ENCODE results near the gene OLA1. TPM values are rescaled to one million over a fixed set of nuclear protein-coding genes. Genes with fewer than 3 reads are reported as not detected.

Gene OLA1
- total and polyA plus RNA-seq, 2 of the 13 experiments (the other 11 are each of a cell fraction or from before 2014, with no cell fraction given) = 153 to 241 TPM

DNA sequence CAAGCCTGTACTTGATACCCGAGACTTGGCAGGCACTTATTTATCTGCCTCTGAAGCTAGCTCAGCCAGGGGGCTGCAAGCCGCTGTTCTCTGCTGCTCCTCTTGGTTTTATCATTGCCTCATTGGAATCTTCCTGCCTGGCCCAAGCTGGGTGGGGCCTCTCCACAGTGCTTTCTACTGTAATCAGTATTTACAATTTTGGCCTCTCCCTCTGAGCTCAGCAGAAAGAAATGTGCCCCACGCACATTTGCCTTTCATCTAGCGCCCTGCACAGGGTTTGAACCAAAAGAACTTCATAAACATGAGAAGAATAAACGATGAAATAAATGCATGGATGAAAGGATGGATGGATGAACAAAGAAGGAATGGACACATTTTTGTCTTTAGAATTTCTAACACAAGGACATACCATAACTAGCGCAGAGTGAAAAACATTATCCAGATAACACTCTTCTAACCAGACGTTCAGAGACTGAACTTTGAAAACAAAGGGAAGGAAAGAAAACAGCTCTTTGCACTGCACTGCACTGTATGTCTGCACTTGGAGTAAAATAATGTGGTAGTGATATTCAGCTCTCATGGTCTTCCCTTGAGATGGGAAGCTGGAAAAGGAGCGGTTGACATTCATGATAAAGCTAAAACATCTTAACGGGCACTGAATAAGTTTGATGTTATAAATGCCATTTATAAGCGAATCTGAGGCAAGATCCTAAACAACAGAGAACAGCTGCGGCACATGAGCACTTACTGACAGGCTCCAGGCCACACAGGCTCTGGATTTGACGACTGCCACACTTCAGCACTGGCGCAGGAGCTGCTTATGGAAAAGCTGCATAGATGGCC lies 196.4 kb downstream of the OLA1 start (continued):
- TF ChIP-seq, protein P1, sequence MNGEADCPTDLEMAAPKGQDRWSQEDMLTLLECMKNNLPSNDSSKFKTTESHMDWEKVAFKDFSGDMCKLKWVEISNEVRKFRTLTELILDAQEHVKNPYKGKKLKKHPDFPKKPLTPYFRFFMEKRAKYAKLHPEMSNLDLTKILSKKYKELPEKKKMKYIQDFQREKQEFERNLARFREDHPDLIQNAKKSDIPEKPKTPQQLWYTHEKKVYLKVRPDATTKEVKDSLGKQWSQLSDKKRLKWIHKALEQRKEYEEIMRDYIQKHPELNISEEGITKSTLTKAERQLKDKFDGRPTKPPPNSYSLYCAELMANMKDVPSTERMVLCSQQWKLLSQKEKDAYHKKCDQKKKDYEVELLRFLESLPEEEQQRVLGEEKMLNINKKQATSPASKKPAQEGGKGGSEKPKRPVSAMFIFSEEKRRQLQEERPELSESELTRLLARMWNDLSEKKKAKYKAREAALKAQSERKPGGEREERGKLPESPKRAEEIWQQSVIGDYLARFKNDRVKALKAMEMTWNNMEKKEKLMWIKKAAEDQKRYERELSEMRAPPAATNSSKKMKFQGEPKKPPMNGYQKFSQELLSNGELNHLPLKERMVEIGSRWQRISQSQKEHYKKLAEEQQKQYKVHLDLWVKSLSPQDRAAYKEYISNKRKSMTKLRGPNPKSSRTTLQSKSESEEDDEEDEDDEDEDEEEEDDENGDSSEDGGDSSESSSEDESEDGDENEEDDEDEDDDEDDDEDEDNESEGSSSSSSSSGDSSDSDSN (CRISPR knock-in tag; IDR thresholded peaks at IDR 0.05) = no peak
- peak; percentile 71 for TF ChIP-seq ASH2L (IDR thresholded peaks at IDR 0.05; ENCODE audit: insufficient read length, low read depth, low read length)

DNA sequence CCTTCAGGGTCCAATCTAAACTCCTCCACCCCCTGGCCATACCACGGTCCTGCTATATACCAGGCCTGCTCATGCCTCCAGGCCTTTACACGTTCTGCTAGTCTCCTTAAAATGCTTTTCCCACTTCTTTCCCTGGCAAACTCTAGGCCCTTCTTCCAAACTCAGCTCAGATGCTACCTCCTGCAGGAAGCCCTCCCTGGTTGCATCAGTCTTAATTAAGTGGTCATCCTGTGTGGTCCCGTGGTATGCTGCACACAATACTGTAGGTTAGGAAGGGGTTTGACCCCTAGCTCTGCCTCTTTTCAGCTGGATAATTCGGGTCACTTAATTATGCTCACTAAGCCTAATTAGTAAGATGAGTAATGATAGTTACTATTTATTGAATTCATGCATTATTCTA lies 197.3 kb downstream of the OLA1 start:
- no peak for ATAC-seq
- Histone ChIP-seq H3K4me3 (replicated peaks in 1 of 3; ENCODE audit: insufficient read depth in 1 of 3, low read depth in 2 of 3, low read length in 3 of 3) (no peak overlapping the region), H3K9me3 (ENCODE audit: low read length) (no peaks in the 10 kb centered on the region), H3K4me1 (ENCODE audit: insufficient read depth, low read length) (peaks cover 38% of the 10 kb centered on the region), H3K27ac (ENCODE audit: extremely low read length, insufficient read depth, low read length) (no peak overlapping the region), H3K27me3 (ENCODE audit: control insufficient read depth in 1 of 2, insufficient read depth in 2 of 2, low read length in 2 of 2) (no peaks in the 10 kb centered on the region; a peak in 1 of 5 replicates), H3K9ac (ENCODE audit: insufficient read depth, low read depth, low read length) (peak overlapping the region; percentile 18; the same call in 1 of the 2 replicates), H3K4me2 (ENCODE audit: low read depth, low read length) (peak overlapping the region; percentile 6; the same call in 1 of the 2 replicates), H4K20me1 (ENCODE audit: insufficient read depth, low read length) (no peaks in the 10 kb centered on the region), H3K79me2 (ENCODE audit: insufficient read depth, low read length) (no peaks in the 10 kb centered on the region), H3K36me3 (replicated peaks in 1 of 2; ENCODE audit: control insufficient read depth in 1 of 2, insufficient read depth in 2 of 2, low read length in 2 of 2) (no peaks in the 10 kb centered on the region), H2AFZ (ENCODE audit: low read length) (no peak overlapping the region)
- in situ Hi-C loops (cut with HindIII; ENCODE audit: extremely low pct_ligation_motif_present, low pct_unique_long_range_greater_than_20kb) (no loop called here), intact Hi-C loops (cut with micrococcal nuclease; ENCODE audit: unreplicated experiment) (no loop called here)
- no peak for TF ChIP-seq IRF2 (CRISPR knock-in tag; IDR thresholded peaks at IDR 0.05)
- peak; percentile 78 for TF ChIP-seq ZFP36 (IDR thresholded peaks at IDR 0.05; ENCODE audit: borderline replicate concordance, low read depth, low read length, partially characterized antibody)
- POLR2A ChIA-PET = interaction anchor here (1.1 to 1.3 kb wide), 2 partner anchors 85 to 198 kb away, joined by 3 to 4 read pairs; partner anchors contain the start of gene OLA1
- CTCF ChIA-PET (ENCODE audit: low intra/inter-chr PET ratio, low total read pairs) = no interaction called here
- FAIRE-seq = peak; percentile 26
- DNase-seq (ENCODE audit: low spot score) = no peak
- no TSS peak for BruUV-seq (replicated peaks)
- WGBS (ENCODE audit: low lambda C conversion rate) = 51% methylated on average over 4 of the region's 4 CpGs

All from HepG2 (cell line).